ENCODE results near the gene DENND5A. TPM values are rescaled to one million over a fixed set of nuclear protein-coding genes. Genes with fewer than 3 reads are reported as not detected.

DENND5A gene
- total RNA-seq, 6 experiments from 2014 or later = 14.4 to 38.7 (median 20.4) TPM

DNA sequence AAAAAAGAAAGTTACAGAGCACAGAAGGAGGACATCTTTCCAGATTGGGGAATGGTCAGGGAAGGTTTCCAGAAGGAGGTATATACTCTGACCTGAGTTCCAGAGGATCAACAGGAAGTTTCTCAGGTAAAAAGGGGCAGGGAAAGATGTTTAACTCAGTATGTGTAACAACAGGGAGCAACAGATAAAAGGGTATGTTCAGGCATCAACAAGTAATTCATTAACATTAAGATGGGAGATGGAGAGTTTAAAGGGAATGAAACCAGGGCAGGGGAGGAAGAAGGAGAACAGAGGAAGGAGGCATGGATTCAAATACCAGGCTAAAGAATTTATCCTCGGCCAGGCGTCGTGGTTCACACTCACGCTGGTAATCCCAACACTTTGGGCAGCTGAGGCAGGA lies 2.5 kb upstream of the DENND5A start:
- Histone ChIP-seq H3K4me1 (no peaks in the 10 kb centered on the region), H3K4me3 (no peak overlapping the region), H3K27ac (no peak overlapping the region), H3K27me3 (no peaks in the 10 kb centered on the region), H3K9me3 (no peaks in the 10 kb centered on the region), H3K36me3 (no peaks in the 10 kb centered on the region)
- ATAC-seq = no peak
- DNase-seq = no peak
- intact Hi-C loops (cut with DNase I) = no loop called here
- WGBS (ENCODE audit: insufficient coverage, low coverage, low lambda C conversion rate, missing lambda C conversion rate) = 63% methylated on average over 4 of the region's 4 CpGs
- no peak for TF ChIP-seq POLR2A (IDR thresholded peaks at IDR 0.05)
- TF ChIP-seq, protein P1, sequence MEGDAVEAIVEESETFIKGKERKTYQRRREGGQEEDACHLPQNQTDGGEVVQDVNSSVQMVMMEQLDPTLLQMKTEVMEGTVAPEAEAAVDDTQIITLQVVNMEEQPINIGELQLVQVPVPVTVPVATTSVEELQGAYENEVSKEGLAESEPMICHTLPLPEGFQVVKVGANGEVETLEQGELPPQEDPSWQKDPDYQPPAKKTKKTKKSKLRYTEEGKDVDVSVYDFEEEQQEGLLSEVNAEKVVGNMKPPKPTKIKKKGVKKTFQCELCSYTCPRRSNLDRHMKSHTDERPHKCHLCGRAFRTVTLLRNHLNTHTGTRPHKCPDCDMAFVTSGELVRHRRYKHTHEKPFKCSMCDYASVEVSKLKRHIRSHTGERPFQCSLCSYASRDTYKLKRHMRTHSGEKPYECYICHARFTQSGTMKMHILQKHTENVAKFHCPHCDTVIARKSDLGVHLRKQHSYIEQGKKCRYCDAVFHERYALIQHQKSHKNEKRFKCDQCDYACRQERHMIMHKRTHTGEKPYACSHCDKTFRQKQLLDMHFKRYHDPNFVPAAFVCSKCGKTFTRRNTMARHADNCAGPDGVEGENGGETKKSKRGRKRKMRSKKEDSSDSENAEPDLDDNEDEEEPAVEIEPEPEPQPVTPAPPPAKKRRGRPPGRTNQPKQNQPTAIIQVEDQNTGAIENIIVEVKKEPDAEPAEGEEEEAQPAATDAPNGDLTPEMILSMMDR (IDR thresholded peaks at IDR 0.05) = no peak

DNA sequence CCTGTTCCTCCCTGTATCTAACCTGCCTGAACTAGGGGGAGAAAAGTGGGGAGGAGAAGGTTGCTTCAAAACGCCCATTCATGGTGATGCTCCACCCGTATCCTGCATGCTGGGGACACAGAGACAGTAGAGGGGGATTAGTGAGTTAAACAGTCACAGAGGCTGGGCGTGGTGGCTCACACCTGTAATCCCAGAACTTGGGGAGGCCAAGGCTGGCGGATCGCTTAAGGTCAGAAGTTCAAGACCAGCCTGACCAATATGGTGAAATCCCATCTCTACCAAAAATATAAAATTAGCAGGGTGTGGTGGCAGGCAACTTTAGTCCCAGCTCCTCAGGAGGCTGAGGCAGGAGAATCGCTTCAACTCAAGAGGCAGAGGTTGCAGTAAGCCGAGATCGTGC lies 1.8 kb upstream of the DENND5A start:
- Histone ChIP-seq H3K4me1 (no peaks in the 10 kb centered on the region), H3K9me3 (no peaks in the 10 kb centered on the region), H3K27ac (no peak overlapping the region), H3K4me3 (no peak overlapping the region), H3K36me3 (no peaks in the 10 kb centered on the region), H3K27me3 (no peaks in the 10 kb centered on the region)
- no peak for DNase-seq
- 93% methylated on average over 8 of the region's 8 CpGs for WGBS (ENCODE audit: insufficient coverage, low coverage, low lambda C conversion rate, missing lambda C conversion rate)
- TF ChIP-seq POLR2A (IDR thresholded peaks at IDR 0.05) = no peak
- TF ChIP-seq, protein P1 (IDR thresholded peaks at IDR 0.05) = no peak
- ATAC-seq = no peak
- intact Hi-C loops (cut with DNase I) = no loop called here

DNA sequence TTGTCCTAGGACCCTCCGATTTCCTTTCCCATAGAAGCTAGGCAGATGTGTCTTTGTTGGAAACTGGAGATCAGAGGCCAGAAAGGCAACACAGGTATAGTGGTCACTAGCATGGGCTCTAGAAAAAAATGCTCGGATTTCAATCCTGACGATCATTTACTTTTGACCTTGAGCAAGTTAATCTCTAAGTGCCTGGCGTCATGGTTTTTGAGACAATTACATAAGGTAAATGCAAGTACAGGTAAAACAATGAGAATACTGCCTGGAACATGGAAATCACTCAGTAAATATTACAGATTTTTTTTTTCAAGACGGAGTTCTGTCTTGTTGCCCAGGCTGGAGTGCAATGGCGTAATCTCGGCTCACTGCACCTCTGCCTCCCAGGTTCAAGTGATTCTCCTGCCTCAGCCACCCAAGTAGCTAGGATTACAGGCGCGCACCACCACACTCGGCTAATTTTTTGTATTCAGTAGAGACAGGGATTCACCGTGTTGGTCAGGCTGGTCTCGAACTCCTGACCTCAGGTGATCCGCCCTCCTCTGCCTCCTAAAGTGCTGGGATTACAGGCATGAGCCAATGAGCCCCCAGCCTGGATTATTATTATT lies 1.1 kb upstream of the DENND5A start:
- H3K36me3 ChIP-seq = no peaks in the 10 kb centered on the region
- no peaks in the 10 kb centered on the region for H3K9me3 ChIP-seq
- TF ChIP-seq, protein P1 (IDR thresholded peaks at IDR 0.05) = no peak
- TF ChIP-seq POLR2A (IDR thresholded peaks at IDR 0.05) = no peak
- peak overlapping the region in 2 of 3 donors; percentile 86 to 92 for H3K27ac ChIP-seq
- 59% methylated on average over 10 of the region's 13 CpGs for WGBS (ENCODE audit: insufficient coverage, low coverage, low lambda C conversion rate, missing lambda C conversion rate)
- no peaks in the 10 kb centered on the region for H3K4me1 ChIP-seq
- H3K4me3 ChIP-seq = peak overlapping the region in 1 of 3 donors; percentile 75
- intact Hi-C loops (cut with DNase I) = no loop called here
- ATAC-seq (no peak), DNase-seq (no peak)
- H3K27me3 ChIP-seq = no peaks in the 10 kb centered on the region

DNA sequence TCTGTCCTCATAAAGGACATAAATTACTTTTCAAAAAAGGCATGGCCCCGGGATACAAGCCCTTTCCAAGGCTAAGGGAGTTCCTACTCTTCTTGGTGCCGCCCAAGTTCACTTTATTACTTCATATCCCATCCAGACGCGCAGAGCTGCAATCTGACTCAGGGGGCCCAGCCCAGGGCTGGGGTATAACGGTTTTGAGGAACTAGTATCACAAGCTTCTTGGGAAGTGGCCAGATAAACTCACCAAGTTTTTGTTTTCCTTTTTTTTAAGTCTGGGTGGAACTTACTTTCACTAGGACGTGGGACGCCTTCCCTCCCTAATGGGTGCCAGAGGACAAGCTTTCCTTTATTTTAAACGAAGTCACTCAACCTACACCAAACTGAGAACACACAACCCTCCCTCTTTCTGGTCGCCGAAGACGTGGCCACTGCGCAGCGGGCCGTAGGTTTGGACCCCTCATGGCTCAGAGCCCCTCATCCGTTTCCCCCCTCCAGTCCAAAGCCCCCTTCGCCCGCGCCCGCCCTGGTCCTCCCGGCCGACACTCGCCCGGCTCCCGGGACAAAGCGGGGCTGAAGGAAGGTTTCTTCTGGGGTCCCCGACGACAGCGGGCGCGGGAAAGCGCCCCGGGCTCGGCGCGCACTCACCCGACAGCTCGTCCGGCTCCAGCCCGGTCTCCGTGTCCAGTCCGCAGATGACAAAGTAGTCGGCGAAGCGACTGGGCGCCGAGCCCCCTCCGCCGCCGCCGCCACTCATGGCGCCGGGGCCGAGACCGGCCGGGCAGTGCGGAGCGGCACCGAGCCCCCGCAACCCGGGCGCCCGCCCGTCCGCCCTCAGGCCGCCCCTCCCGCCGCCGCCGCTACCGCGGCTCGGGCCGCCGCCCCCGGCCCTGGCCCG lies 587 bp downstream of the DENND5A start:
- H3K4me3 ChIP-seq = peak overlapping the region; percentile 75 to 94 (median 86)
- peaks cover 0 to 8% (median 0%) of the 10 kb centered on the region in 4 donors for H3K4me1 ChIP-seq

More for the DNA sequence above, 587 bp downstream of the DENND5A start:
- intact Hi-C loops (cut with DNase I) = no loop called here
- TF ChIP-seq, protein P1 (IDR thresholded peaks at IDR 0.05) = no peak
- TF ChIP-seq POLR2A (IDR thresholded peaks at IDR 0.05) = no peak
- ATAC-seq (peak; percentile 47 to 62 (median 56)), DNase-seq (peak; percentile 51 to 69 (median 65))
- Histone ChIP-seq H3K9me3 (no peaks in the 10 kb centered on the region), H3K27ac (peak overlapping the region; percentile 86 to 99 (median 92)), H3K36me3 (no peaks in the 10 kb centered on the region), H3K27me3 (no peaks in the 10 kb centered on the region)
- WGBS (ENCODE audit: insufficient coverage, low coverage, low lambda C conversion rate, missing lambda C conversion rate) = under 1% methylated on average over 24 of the region's 76 CpGs

All from right lobe of liver (tissue), 6 donors.